ENCODE data around the gene CRB2. TPM values are rescaled to one million over a fixed set of nuclear protein-coding genes. Genes with fewer than 3 reads are reported as not detected.
"Not testable (repeated sequence)": the region's sequence is repeated elsewhere in the genome, so short reads cannot be mapped to it uniquely, and the experiment has no call there.

CRB2 gene
- total and polyA plus RNA-seq, 2 of the 4 experiments (the other 2 are of a cell fraction), result not detected

DNA sequence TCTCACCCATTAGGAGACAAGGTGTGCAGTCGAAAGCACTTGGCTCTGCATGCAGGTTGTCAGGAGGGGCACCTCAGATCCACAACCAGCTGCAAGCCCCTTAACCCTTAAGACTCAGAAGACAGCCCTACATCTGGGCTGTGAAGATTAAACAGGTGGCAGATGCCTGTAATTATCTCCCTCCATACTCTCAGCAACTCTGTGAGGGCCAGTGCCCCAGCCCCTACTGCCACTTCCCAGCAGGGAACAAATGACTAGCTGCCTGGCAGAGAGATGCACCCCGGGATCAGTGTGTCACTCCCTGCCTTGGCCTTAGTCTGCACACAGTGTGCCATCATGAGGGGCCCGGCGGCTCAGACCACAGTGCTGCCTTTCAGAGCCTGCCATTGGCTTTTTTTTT lies 42.0 kb downstream of the CRB2 start (continued):
- no peak for TF ChIP-seq NFE2L2 (IDR thresholded peaks at IDR 0.05; ENCODE audit: low read depth, low read length)

DNA sequence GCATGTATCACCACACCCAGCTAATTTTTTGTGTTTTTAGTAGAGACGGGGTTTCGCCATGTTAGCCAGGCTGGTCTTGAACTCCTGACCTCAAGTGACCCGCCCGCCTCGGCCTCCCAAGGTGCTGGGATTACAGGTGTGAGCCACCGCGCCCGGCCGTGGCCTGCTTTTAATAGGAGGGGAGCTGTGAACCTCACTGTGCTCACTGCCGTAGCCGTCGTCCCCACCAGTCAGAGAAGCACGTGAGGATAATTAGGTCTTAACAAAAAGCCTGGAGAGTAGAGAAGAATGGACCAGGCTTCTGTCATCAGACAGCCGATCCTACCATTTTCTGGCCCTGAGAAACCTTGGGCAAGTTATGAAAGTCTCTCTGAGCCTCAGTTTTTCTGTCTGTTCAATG lies 42.9 kb downstream of the CRB2 start:
- H4K91ac ChIP-seq (ENCODE audit: insufficient read depth, low read depth, low read length); H3K9me3 ChIP-seq (ENCODE audit: control insufficient read depth, insufficient read depth, low read length); H4K20me1 ChIP-seq (ENCODE audit: insufficient read depth, low read length); H2BK20ac ChIP-seq (ENCODE audit: low read depth, low read length); H4K8ac ChIP-seq (ENCODE audit: low read depth in 2 of 2, low read length in 2 of 2); DNase-seq; CTCF ChIA-PET; H2AK9ac ChIP-seq (replicated peaks; ENCODE audit: low read depth, low read length, poor library complexity); POLR2A ChIA-PET (ENCODE audit: unreplicated experiment); H2AK5ac ChIP-seq (ENCODE audit: low read depth, low read length); H2BK120ac ChIP-seq (ENCODE audit: low read depth, low read length); H3K4ac ChIP-seq (ENCODE audit: low read depth, low read length); H3K4me3 ChIP-seq (ENCODE audit: insufficient read depth, low read depth, low read length); H3K18ac ChIP-seq (ENCODE audit: low read depth, low read length); H3K79me1 ChIP-seq (ENCODE audit: low read depth in 1 of 2, low read length in 2 of 2); H3K36me3 ChIP-seq (ENCODE audit: control insufficient read depth, insufficient read depth, low read length); H3K4me1 ChIP-seq (ENCODE audit: control insufficient read depth, insufficient read depth, low read length); H2BK5ac ChIP-seq (ENCODE audit: low read depth, low read length, poor library complexity, severe bottlenecking); H3K56ac ChIP-seq (ENCODE audit: extremely low read depth, insufficient read depth, low read length); H2AFZ ChIP-seq (replicated peaks; ENCODE audit: low read length, poor library complexity); H3K14ac ChIP-seq (replicated peaks; ENCODE audit: low read depth, low read length); ATAC-seq (ENCODE audit: low read depth); H3K9me1 ChIP-seq (ENCODE audit: insufficient read depth, low read length); intact Hi-C loops (cut with micrococcal nuclease); BruUV-seq (replicated peaks); H3K9ac ChIP-seq (ENCODE audit: low read depth, low read length); dilution Hi-C loops (cut with HindIII; ENCODE audit: low sequenced_read_pairs, unreplicated experiment); H4K5ac ChIP-seq (ENCODE audit: low read depth, low read length); H2BK15ac ChIP-seq (ENCODE audit: low read depth, low read length); H3K27me3 ChIP-seq (ENCODE audit: control insufficient read depth, insufficient read depth, low read length); H3K23ac ChIP-seq (ENCODE audit: low read depth, low read length); H3K4me2 ChIP-seq (ENCODE audit: low read depth, low read length); H3K27ac ChIP-seq (ENCODE audit: insufficient read depth, low read length): not testable (repeated sequence)
- WGBS, 2 experiments (ENCODE audit: extremely low coverage in 2 of 2, insufficient read length in 1 of 2), result 97% methylated on average over 6 of the region's 14 CpGs; no CpG with 5 or more reads in 1 of the 2 experiments
- in situ Hi-C loops (cut with MboI; ENCODE audit: low sequenced_read_pairs), result loop anchor here (5.0 kb wide), 1 partner anchor 633 kb away; no protein-coding TSS in a partner anchor

Measured in IMR-90 (cell line).